SU-DHL-6 (cell line): ENCODE data around the gene YIPF1.

Experiments
- CTCF ChIP-seq: fragments of 200-600 bp; sonication (generic); IDR thresholded peaks from one replicate; pipeline ENCODE4 v1.5.1; 2017; ENCODE audit warnings: antibody characterized with exemption, mild to moderate bottlenecking, low read length, moderate library complexity; ENCODE audit not compliant: insufficient read depth, poor library complexity, severe bottlenecking
- EZH2phosphoT487 ChIP-seq: fragments of 200-600 bp; sonication (generic), shearing (Covaris generic); conservative IDR thresholded peaks from 2 replicates; pipeline ENCODE4 v1.6.1; 2018; ENCODE audit warnings: mild to moderate bottlenecking, antibody characterized with exemption, low read length, moderate library complexity, mixed read lengths

DNA sequence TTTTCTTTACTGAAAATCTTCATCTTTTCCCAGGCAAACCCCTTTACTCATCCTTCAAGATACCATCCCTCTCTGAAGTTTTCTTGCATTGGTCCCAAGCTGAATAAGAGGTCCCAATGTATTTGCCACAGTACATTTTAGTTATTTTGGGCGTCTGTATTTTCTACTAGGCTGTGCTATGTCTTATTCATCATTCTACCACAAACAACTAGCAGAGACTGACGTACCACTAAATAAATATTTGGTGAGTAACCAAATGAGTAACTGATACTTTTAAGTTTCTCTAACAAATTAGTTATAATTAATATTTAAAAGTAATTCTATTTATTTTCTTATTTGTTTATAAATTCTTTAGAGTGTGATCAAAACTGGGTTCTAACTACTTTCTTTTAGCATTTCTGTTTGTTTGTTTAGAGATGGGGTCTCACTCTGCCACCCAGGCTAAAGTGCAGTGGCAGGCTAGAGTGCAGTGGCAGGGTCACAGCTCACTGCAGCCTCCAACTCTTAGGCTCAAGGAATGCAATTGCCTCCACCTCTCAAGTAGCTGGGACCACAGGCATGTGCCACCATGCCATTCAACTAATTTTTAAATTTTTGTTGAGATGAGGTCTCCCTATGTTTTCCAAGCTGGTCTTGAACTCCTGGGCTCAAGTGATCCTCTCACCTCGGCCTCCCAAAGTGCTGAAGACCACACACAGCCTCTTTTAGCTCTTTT is 84.6 kb downstream of the YIPF1 start:
- TF ChIP-seq CTCF (no peak), EZH2phosphoT487 (no peak)
